ENCODE results near the gene M1AP. TPM values are rescaled to one million over a fixed set of nuclear protein-coding genes. Genes with fewer than 3 reads are reported as not detected.
A peak's percentile ranks its signal among the peaks of the same experiment; 100 is the strongest.

Gene M1AP
- total and polyA plus RNA-seq, 9 of the 15 experiments (the other 6 are each of a cell fraction or from before 2014, with no cell fraction given): 0.06 to 0.33 (median 0.11) TPM; not detected in 4

- peak in 1 of 3 experiments; percentile 57; a peak in 2 of 6 replicates for TF ChIP-seq CTCF (IDR thresholded peaks at IDR 0.05 in 2 of 3, conservative IDR thresholded peaks at IDR 0.05 in 1 of 3; ENCODE audit: insufficient read depth in 2 of 3, low read depth in 1 of 3, low read length in 3 of 3)
Observed at GRCh38 chr2:74585406-74586185, 62.5 kb downstream of the M1AP start (continued).

- 8% methylated on average over 2 of the region's 2 CpGs for WGBS (ENCODE audit: insufficient coverage, low coverage, missing lambda C conversion rate)
- no peak for TF ChIP-seq ZNF124 (CRISPR knock-in tag; IDR thresholded peaks at IDR 0.05)
- no peak for TF ChIP-seq EP300 (IDR thresholded peaks at IDR 0.05; ENCODE audit: low read length)
- no peak for TF ChIP-seq PHB (CRISPR knock-in tag; IDR thresholded peaks at IDR 0.05)
- 0 out of 2 replicates have a peak, but pooled peaks have one; percentile 19 for TF ChIP-seq SMARCA4 (IDR thresholded peaks at IDR 0.05)
- TF ChIP-seq MAFK (IDR thresholded peaks at IDR 0.05; ENCODE audit: low read length): peak; percentile 61; the same call in 1 of the 2 replicates
- no peak for TF ChIP-seq E2F1 (CRISPR knock-in tag; IDR thresholded peaks at IDR 0.05)
- no peak for TF ChIP-seq TAF15 (IDR thresholded peaks at IDR 0.05; ENCODE audit: low read depth, low read length)
- no peak for TF ChIP-seq ZBTB9 (CRISPR knock-in tag; IDR thresholded peaks at IDR 0.05)
- TF ChIP-seq NFE2L1 (tag; IDR thresholded peaks at IDR 0.05; ENCODE audit: borderline replicate concordance, low read depth): peak; percentile 43; the same call in 1 of the 2 replicates
Observed at GRCh38 chr2:74584088-74584645, 64.0 kb downstream of the M1AP start.

More at GRCh38 chr2:74584088-74584645, 64.0 kb downstream of the M1AP start:
- ChIA-PET CTCF (ENCODE audit: low intra/inter-chr PET ratio) (no interaction called here), POLR2A (interaction anchor here (0.6 to 3.4 kb wide), 8 partner anchors 8 to 143 kb away, joined by 3 to 13 read pairs (median 4); partner anchors contain the start of gene MRPL53)
- Histone ChIP-seq H3K27ac (ENCODE audit: extremely low read depth, low read depth, low read length) (peak overlapping the region; percentile 21; the same call in 1 of the 3 replicates), H2AFZ (ENCODE audit: low read depth, low read length) (peak overlapping the region; percentile 64), H3K4me3 (no peak overlapping the region), H3K27me3 (ENCODE audit: control insufficient read depth in 2 of 2, insufficient read depth in 2 of 2, low read length in 2 of 2) (no peaks in the 10 kb centered on the region; a peak in 1 of 5 replicates), H3K4me2 (ENCODE audit: insufficient read depth, low read length) (no peak overlapping the region), H3K36me3 (ENCODE audit: control insufficient read depth, insufficient read depth, low read length) (no peaks in the 10 kb centered on the region), H3K9ac (ENCODE audit: insufficient read depth in 1 of 2, low read depth in 2 of 2, low read length in 2 of 2) (0 out of 4 replicates have a peak overlapping the region, but pooled peaks of 1 of the 2 experiments have one; percentile 52), H3K4me1 (replicated peaks in 1 of 2; ENCODE audit: control insufficient read depth in 2 of 2, insufficient read depth in 2 of 2, low read length in 2 of 2) (peaks cover 3% of the 10 kb centered on the region in 2 experiments; a peak in 3 of 5 replicates), H3K9me3 (replicated peaks; ENCODE audit: control insufficient read depth, insufficient read depth, low read depth, low read length) (no peaks in the 10 kb centered on the region), H3K9me1 (ENCODE audit: control insufficient read depth, insufficient read depth, low read length) (no peaks in the 10 kb centered on the region), H4K20me1 (replicated peaks; ENCODE audit: control insufficient read depth, insufficient read depth, low read length) (no peaks in the 10 kb centered on the region), H3K79me2 (ENCODE audit: control insufficient read depth, insufficient read depth, low read length) (no peaks in the 10 kb centered on the region)
- ATAC-seq: no peak; the same call in 2 of the 3 replicates
- no TSS peak for BruUV-seq (replicated peaks)
- no peak for FAIRE-seq
- in situ Hi-C loops (cut with MboI) (no loop called here), intact Hi-C loops (cut with micrococcal nuclease) (loop anchor here (2.0 to 10.0 kb wide), 2 partner anchors 293 to 329 kb away; no protein-coding TSS in a partner anchor)
- DNase-seq (ENCODE audit: extremely low read depth in 1 of 4, low spot score in 3 of 4): peak in 1 of 4 experiments; percentile 33
